HG03460 (cell line): ENCODE measurements around the gene ADGRB3.
"Not testable (repeated sequence)": the region's sequence is repeated elsewhere in the genome, so short reads cannot be mapped to it uniquely, and the experiment has no call there.

Source experiments
- ATAC-seq: cut with Tn5 transposase; IDR thresholded peaks from one replicate; pipeline ENCODE4 v1.9.1; 2021; ENCODE audit not compliant: unreplicated experiment

Gene ADGRB3

DNA sequence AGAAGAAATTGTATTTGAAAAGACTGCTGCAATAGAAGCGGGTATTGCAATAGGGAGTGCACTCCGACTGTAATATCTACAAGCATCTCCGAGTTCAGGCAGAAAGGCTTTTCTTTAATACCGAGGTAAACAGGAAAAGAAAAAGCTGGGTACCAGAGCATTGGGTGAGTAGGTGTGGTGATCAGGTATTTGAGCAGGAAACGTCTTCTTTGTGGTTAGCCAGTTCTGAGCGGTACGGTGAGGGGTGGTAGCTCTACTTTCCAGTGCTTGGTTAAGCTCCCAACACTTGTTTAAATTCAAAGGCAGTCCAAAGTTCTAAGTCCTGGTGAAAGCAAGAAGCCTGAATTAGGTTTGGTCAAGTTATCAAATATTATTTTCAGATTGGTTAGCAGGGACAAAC lies 757.7 kb downstream of the ADGRB3 start:
- no peak for ATAC-seq

DNA sequence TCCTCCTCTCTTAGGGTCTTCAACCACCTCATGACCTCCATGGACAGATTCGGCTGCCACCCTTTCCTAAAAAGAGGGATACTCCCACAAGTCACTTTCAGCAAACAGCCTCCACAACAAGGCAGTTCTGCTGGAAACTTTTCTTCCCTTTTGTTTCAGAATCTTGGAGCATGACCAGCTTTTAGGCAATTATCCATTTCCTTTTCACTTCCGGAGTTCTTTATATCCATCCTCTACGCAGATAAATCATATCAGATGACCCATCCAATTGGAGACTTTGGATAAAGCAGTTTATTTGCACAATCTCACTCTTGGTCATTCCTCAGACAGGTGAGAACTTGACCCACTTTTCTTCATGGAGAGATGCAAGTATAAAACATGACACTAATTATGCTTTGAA lies 763.2 kb downstream of the ADGRB3 start:
- no peak for ATAC-seq

DNA sequence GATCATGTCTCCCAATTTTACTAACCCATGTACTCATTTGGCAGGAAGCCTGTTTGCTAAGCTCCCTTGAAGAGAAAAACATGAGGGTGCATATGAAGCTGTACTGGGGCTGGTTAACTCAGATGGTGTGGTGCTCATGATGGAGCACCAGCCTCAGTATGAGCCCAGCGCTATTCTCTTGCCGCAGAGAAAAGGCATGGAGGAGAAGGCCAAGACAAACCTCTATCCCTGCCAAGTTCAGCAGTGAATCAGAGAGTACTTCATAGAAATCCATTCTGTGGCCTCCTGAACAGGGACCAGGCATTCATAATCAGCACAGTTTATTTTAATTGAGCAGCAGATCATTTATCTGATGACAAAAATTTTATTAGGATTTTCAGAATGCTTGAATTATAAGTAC lies 763.6 kb downstream of the ADGRB3 start:
- ATAC-seq, result no peak

DNA sequence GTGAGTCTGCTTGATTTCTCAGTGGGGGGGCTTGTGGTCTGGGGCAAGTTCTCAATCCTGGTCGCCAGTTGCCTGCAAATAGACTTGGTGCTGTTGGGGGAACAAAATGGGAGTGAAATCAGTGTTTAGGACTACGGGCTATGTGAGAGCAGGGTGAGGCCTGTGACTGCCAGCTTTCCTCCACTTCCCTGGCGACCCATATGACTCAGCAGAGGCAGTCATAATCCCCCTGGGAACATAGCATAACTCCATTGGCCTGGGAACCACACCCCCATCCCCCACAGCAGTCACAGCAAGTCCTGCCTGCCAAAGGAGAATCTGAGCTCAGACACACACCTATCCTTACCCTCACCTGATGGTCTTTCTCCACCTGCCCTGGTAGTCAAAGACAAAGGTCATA lies 773.8 kb downstream of the ADGRB3 start:
- ATAC-seq, result no peak

DNA sequence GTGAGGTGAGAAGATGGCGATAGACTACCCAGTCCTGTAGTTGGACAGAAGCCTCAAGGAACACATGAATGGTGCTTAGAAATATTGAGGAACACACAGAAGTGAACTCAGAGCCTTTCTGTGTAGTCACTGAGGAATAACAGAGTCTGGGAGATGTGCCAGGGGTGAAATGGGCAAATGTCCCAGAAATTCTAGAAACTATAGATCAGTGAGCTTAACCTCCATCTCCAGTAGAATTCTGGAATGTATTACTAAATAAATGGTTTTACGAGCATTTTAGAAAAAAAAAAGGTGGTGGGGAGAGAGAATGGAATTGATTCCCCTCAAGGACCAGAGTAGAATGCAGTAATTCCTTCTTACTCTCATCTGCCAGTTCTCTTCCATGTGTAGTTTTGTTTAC lies 781.7 kb downstream of the ADGRB3 start:
- ATAC-seq, result no peak

DNA sequence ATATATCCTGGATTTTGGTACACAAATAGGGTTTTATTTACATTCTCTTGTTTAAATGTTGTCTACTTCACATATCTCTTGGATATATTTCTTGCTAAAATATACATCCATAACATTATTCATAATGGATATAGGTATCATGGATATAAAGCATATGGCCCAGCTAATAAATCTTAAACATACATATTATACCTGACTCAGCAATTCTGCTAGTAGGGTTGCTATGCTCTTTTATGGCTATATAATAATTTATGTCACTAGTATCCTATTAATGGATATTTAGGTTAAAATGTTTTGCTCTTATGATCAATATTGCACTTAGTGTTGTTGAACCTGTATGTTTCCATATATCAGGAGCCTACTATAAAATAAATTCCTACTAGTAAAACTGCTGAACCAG lies 786.2 kb downstream of the ADGRB3 start:
- ATAC-seq, result no peak

GRCh38 chr6:69422020-69422419 lies 786.9 kb downstream of the ADGRB3 start:
- no peak for ATAC-seq

DNA sequence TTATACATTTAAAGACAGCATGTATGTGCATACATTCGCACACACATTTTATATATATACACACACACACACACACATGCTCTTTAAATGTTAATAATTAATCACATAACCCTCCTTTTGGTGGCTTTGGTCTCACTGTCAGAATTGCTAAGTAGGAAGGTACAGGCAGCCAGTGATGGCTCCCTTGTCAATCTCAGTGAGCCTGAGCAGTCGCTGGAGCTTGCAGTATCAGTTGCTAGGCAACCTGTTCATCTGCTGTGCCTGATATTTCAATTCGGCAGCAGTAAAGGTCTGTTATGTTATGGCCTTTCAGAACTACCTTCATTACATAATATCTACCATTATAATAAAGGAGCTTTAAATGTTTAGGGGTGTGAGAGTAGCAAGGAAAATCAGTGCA lies 787.4 kb downstream of the ADGRB3 start:
- no peak for ATAC-seq

DNA sequence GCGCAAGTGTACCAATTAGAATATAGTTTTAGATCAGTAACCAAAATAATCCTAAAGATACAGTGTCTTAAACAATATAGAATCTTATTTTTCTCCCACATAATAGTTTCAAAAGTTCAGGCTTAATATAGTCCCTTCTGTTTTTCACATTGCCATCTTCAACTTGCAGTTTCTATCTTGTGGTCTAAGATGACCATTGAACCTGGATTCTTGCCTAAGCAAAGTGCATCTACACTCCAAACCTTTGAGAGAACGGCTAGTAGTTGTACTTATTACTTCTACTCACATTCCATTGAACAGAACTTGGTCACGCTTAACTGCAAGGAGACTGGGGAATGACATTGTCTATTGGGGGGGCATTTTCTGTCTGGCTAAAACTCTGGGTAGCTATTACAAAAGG lies 788.7 kb downstream of the ADGRB3 start:
- no peak for ATAC-seq

GRCh38 chr6:69424581-69424980 lies 789.5 kb downstream of the ADGRB3 start:
- no peak for ATAC-seq

- no peak for ATAC-seq
Measured at GRCh38 chr6:69427882-69428281, 792.8 kb downstream of the ADGRB3 start.

- not testable (repeated sequence) for ATAC-seq
Measured at GRCh38 chr6:69432168-69432567, 797.1 kb downstream of the ADGRB3 start.

- ATAC-seq, result not testable (repeated sequence)
Measured at GRCh38 chr6:69433116-69433515, 798.0 kb downstream of the ADGRB3 start.

DNA sequence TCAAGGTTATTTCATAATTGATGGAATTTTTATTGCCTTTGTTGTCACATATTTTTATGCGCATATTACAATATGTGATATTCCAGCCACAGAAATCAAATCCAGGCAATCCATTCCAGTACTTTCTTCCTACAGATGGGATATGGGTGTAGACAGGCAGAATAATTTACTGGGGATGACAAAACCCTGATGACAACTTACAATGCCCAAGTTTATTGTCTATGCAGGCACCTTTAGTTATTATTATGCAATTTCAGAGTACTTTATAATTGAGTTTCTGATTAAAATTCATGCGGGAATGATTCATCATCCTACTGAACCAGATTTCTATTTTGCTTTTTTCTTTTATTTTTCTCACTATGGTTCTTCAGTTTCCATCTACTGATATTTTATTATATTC lies 803.0 kb downstream of the ADGRB3 start:
- no peak for ATAC-seq
